ENCODE measurements around the gene ABRACL.

The ABRACL gene

GRCh38 chr6:139058029-139058428, 29.5 kb downstream of the ABRACL start:
- no peak for DNase-seq

DNA sequence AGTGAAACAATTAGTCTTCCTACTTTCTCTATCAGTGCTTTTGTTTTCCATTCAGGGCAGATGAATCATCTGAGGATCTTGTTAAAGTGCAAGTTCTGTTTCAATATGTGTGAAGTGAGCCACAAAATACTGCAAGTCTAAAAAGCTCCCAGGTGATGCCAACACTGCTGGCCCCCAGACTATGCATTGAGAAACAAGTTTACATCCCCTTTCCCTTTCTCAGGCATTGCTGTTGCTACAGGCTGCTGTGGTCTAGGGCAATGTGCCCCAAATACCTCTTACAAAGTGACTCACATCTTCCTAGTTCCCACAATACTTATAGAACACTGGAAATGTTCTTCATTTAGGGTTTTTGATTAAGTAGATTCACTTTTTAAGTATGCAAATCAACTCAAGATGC, 31.8 kb downstream of the ABRACL start:
- no peak for DNase-seq

GRCh38 chr6:139062932-139063646, 34.5 kb downstream of the ABRACL start:
- no peak for DNase-seq

DNA sequence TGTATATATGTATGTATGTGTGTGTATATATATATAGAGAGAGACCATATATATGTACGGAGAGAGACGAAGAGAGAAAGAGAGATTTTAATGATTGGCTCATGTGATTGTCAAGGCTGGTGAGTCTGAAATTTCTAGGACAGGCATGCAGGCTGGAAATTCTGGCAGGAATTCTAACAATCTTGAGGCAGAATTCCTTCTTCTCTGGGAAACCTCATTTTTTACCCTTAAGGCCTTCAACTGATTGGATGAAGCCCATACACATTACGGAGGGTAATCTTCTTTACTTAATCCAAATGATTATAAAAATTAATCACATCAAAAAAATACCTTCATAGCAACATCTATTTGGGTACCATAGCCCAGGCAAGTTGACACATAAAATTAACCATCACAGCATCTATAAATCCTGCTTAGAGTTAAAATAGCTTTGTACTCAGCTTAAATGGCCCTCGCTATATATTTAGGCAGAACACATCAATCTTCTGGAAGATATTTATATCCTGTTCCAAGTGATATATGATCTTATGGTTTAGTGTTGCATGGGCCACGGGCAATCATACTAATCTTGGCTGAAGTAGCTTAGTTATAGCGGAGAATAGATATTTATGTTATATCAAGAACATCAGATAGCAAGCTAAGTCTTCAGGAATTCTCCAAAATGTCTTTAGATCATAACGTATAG, 36.6 kb downstream of the ABRACL start:
- no peak for DNase-seq

DNA sequence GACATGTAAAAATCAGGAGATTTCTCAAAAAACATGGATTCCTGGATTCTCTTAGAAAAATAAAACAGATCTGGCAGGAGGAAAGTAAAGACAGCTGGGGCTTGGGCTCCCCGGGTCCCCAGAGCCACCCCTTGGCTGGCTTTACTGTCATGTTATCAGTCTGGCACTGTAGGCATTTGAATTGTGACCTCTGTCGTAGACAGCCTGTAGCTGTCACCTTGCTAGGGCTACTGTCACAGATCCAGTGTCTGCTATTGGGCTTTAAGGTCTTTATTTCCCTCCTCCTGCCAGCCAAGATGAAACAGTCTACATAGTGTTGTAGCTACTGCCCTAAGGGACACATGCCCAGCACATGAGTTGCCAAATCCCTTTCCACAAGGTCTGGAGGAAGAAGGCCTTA, 37.5 kb downstream of the ABRACL start:
- DNase-seq = no peak

GRCh38 chr6:139068846-139069245, 40.3 kb downstream of the ABRACL start:
- DNase-seq = no peak

- DNase-seq = no peak
These were observed 44.6 kb downstream of the ABRACL start for GRCh38 chr6:139073118-139073517.

DNA sequence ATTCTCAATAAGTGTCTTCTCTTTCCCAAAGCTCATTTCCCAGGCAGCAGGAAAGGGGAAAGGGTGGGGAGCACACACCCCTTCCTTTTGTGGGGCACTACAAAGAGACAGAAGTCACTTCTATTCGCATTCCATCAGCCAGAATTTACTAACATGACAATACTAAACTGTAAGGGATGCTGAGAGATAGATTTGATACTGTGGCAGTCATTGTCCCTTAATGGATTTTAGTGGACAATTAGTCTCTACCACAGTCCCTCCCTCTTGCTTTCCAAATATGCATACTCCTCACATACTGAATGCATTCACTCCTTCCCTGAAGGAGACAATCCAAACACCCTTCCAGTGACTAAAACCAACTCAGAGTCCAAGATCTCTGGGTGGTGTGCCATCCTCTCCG, 50.5 kb downstream of the ABRACL start:
- no peak for DNase-seq

DNA sequence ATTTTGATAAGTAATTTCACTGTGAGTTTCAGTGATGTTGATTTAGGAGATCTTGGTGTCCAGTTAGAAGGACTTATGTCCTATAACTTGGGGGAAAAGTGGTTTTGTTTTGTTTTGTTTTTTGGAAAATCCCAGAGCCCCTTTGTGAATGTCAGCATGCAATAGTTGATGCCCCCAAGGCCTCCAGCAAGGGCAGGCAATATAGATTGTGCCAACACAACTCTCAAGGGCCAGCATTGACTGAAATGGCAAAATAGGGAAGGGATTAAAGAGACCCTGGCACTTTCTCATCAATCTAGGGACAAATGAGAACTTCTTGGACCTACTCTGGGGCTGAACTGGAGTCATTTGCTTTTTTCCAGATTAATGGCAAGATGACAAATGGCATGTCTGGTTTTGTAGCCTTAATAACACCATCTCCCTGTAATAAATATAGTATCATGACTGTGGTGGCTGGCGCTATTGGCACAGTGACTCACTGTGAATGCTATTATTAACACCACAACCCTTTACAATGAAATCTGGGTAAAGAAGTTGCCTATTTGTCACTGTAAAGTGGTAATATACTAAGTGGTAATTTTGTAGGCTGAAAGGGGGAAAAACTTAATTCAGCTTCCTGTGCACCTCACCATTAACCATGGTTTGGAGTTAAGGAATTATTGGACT, 51.8 kb downstream of the ABRACL start:
- no peak for DNase-seq

DNA sequence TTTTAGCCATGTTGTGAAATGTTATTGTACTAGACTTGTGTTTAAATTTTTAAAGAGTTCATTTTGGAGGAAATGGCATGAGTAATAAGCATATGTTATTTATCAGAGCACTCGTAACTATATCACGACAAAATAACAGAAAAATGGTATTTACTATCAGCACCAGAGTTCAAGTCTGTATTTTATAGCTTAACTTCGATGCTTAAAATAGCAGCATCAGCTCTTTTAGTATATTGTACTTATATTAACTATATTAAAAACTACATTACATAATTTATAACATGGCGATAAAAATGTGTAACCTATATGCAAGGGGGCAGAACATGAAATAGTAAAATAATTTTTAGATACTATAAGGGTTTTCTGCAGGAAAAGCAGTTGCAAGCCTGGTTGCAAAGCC, 52.9 kb downstream of the ABRACL start:
- no peak for DNase-seq

GRCh38 chr6:139082370-139082769, 53.8 kb downstream of the ABRACL start:
- no peak for DNase-seq

- no peak for DNase-seq
These were observed 63.3 kb downstream of the ABRACL start for GRCh38 chr6:139091826-139092225.

All from CD4-positive, alpha-beta T cell treated with Interferon gamma for 1 hour (primary cell).